Measurements from ENCODE around the gene KLF5.

KLF5 gene

GRCh38 chr13:73079359-73079758 is 20.6 kb downstream of the KLF5 start:
- H3K27me3 ChIP-seq = no peaks in the 10 kb centered on the region
- H3K4me1 ChIP-seq (ENCODE audit: control insufficient read depth in 1 of 2, insufficient read depth in 1 of 2, low read depth in 1 of 2, low read length in 1 of 2) = peaks cover 8 to 10% of the 10 kb centered on the region in 2 experiments
- no peak overlapping the region for H3K27ac ChIP-seq
- no peak overlapping the region for H3K4me3 ChIP-seq (ENCODE audit: low read depth in 1 of 2, low read length in 1 of 2)
- peaks cover 35% of the 10 kb centered on the region for H3K36me3 ChIP-seq
- H3K9me3 ChIP-seq = no peaks in the 10 kb centered on the region
- TF ChIP-seq CTCF (IDR thresholded peaks at IDR 0.05) = no peak

- Histone ChIP-seq H3K27ac (no peak overlapping the region), H3K4me3 (ENCODE audit: low read depth in 1 of 2, low read length in 1 of 2) (no peak overlapping the region), H3K36me3 (peaks cover 26% of the 10 kb centered on the region), H3K27me3 (no peaks in the 10 kb centered on the region), H3K9me3 (no peaks in the 10 kb centered on the region), H3K4me1 (ENCODE audit: control insufficient read depth in 1 of 2, insufficient read depth in 1 of 2, low read depth in 1 of 2, low read length in 1 of 2) (no peaks in the 10 kb centered on the region)
- no peak for TF ChIP-seq CTCF (IDR thresholded peaks at IDR 0.05)
Observed at GRCh38 chr13:73081256-73081915, 22.6 kb downstream of the KLF5 start.

- no peak for TF ChIP-seq CTCF (IDR thresholded peaks at IDR 0.05)
- Histone ChIP-seq H3K27ac (no peak overlapping the region), H3K27me3 (no peaks in the 10 kb centered on the region), H3K4me3 (ENCODE audit: low read depth in 1 of 2, low read length in 1 of 2) (no peak overlapping the region), H3K4me1 (ENCODE audit: control insufficient read depth in 1 of 2, insufficient read depth in 1 of 2, low read depth in 1 of 2, low read length in 1 of 2) (no peaks in the 10 kb centered on the region), H3K36me3 (peaks cover 15% of the 10 kb centered on the region), H3K9me3 (no peaks in the 10 kb centered on the region)
Observed at GRCh38 chr13:73082471-73082870, 23.7 kb downstream of the KLF5 start.

GRCh38 chr13:73082895-73083294 is 24.1 kb downstream of the KLF5 start:
- no peak overlapping the region for H3K4me3 ChIP-seq (ENCODE audit: low read depth in 1 of 2, low read length in 1 of 2)
- peaks cover 11% of the 10 kb centered on the region for H3K36me3 ChIP-seq
- no peaks in the 10 kb centered on the region for H3K4me1 ChIP-seq (ENCODE audit: control insufficient read depth in 1 of 2, insufficient read depth in 1 of 2, low read depth in 1 of 2, low read length in 1 of 2)
- TF ChIP-seq CTCF (IDR thresholded peaks at IDR 0.05) = no peak
- H3K9me3 ChIP-seq = no peaks in the 10 kb centered on the region
- H3K27me3 ChIP-seq = no peaks in the 10 kb centered on the region
- H3K27ac ChIP-seq = no peak overlapping the region

GRCh38 chr13:73088332-73088935 is 29.6 kb downstream of the KLF5 start:
- Histone ChIP-seq H3K36me3 (no peaks in the 10 kb centered on the region), H3K4me1 (ENCODE audit: control insufficient read depth in 1 of 2, insufficient read depth in 1 of 2, low read depth in 1 of 2, low read length in 1 of 2) (peaks cover 8 to 10% of the 10 kb centered on the region in 2 experiments), H3K27ac (no peak overlapping the region), H3K4me3 (ENCODE audit: low read depth in 1 of 2, low read length in 1 of 2) (no peak overlapping the region), H3K9me3 (peaks cover 3% of the 10 kb centered on the region), H3K27me3 (no peaks in the 10 kb centered on the region)
- no peak for TF ChIP-seq CTCF (IDR thresholded peaks at IDR 0.05)

Measured in neutrophil (primary cell).